Subcutaneous abdominal adipose tissue (tissue), 5 donors: ENCODE measurements around the gene RAB14.

Source experiments
- H3K27ac ChIP-seq: one replicate; pipeline ENCODE4 v1.7.0; 2013; ENCODE audit warnings: low read depth, mild to moderate bottlenecking, inconsistent platforms, low read length, moderate library complexity
- H3K27me3 ChIP-seq, 5 donors: one replicate each; pipeline ENCODE4 v1.7.0; 2013; ENCODE audit warnings: low read length in 5 of 5, inconsistent platforms in 1 of 5; ENCODE audit not compliant: control insufficient read depth in 5 of 5, insufficient read depth in 4 of 5
- H3K36me3 ChIP-seq, 5 donors: one replicate each; pipeline ENCODE4 v1.7.0; 2013; ENCODE audit warnings: low read length in 5 of 5; ENCODE audit not compliant: control insufficient read depth in 5 of 5, insufficient read depth in 5 of 5
- H3K4me1 ChIP-seq, 5 donors: one replicate each; pipeline ENCODE4 v1.7.0; 2013; ENCODE audit warnings: low read length in 5 of 5, mild to moderate bottlenecking in 3 of 5, moderate library complexity in 1 of 5; ENCODE audit not compliant: control insufficient read depth in 5 of 5, insufficient read depth in 5 of 5
- H3K4me3 ChIP-seq, 5 donors: one replicate each; pipeline ENCODE4 v1.7.0; 2013; ENCODE audit warnings: low read length in 5 of 5, low read depth in 1 of 5
- H3K9ac ChIP-seq, 5 donors: one replicate each; pipeline ENCODE4 v1.7.0; 2013; ENCODE audit warnings: low read length in 5 of 5, mild to moderate bottlenecking in 4 of 5, moderate library complexity in 3 of 5
- H3K9me3 ChIP-seq, 5 donors: one replicate each; pipeline ENCODE4 v1.7.0; 2013; ENCODE audit warnings: low read length in 5 of 5; ENCODE audit not compliant: control insufficient read depth in 5 of 5
- donor health status: healthy.
- donor health status: healthy.
- donor health status: healthy.
- donor health status: healthy.
- donor health status: healthy.

RAB14 gene

GRCh38 chr9:121206516-121207370 lies 5.1 kb upstream of the RAB14 start:
- H3K27me3 ChIP-seq: no peaks in the 10 kb centered on the region
- H3K9ac ChIP-seq: no peak overlapping the region
- peaks cover 0 to 5% (median 0%) of the 10 kb centered on the region in 5 donors for H3K36me3 ChIP-seq
- H3K4me3 ChIP-seq: no peak overlapping the region
- H3K4me1 ChIP-seq: peaks cover 0 to 7% (median 6%) of the 10 kb centered on the region in 5 donors
- no peaks in the 10 kb centered on the region for H3K9me3 ChIP-seq
- no peak overlapping the region for H3K27ac ChIP-seq

- Histone ChIP-seq H3K27me3 (no peaks in the 10 kb centered on the region), H3K9ac (no peak overlapping the region), H3K36me3 (no peaks in the 10 kb centered on the region), H3K4me1 (peaks cover 0 to 20% (median 19%) of the 10 kb centered on the region in 5 donors), H3K4me3 (no peak overlapping the region), H3K9me3 (no peaks in the 10 kb centered on the region), H3K27ac (no peak overlapping the region)
These were observed 2.9 kb upstream of the RAB14 start for GRCh38 chr9:121204611-121205010.

- H3K9me3 ChIP-seq: no peaks in the 10 kb centered on the region
- H3K27me3 ChIP-seq: no peaks in the 10 kb centered on the region
- no peaks in the 10 kb centered on the region for H3K36me3 ChIP-seq
- no peak overlapping the region for H3K4me3 ChIP-seq
- no peak overlapping the region for H3K9ac ChIP-seq
- H3K27ac ChIP-seq: no peak overlapping the region
- H3K4me1 ChIP-seq: peaks cover 0 to 25% (median 24%) of the 10 kb centered on the region in 5 donors
These were observed 2.5 kb upstream of the RAB14 start for GRCh38 chr9:121204121-121204520.

- peaks cover 0 to 54% (median 52%) of the 10 kb centered on the region in 5 donors for H3K4me1 ChIP-seq
- H3K4me3 ChIP-seq: peak overlapping the region; percentile 83 to 95 (median 86)
These were observed 478 bp downstream of the RAB14 start for GRCh38 chr9:121201045-121201737.

GRCh38 chr9:121200356-121200755 lies 1.3 kb downstream of the RAB14 start:
- Histone ChIP-seq H3K27ac (peak overlapping the region; percentile 82), H3K4me1 (peaks cover 0 to 62% (median 59%) of the 10 kb centered on the region in 5 donors), H3K36me3 (no peaks in the 10 kb centered on the region), H3K27me3 (no peaks in the 10 kb centered on the region), H3K4me3 (peak overlapping the region; percentile 83 to 95 (median 86)), H3K9me3 (no peaks in the 10 kb centered on the region), H3K9ac (peak overlapping the region in 4 of 5 donors; percentile 81 to 93 (median 86))

More at GRCh38 chr9:121201045-121201737, 478 bp downstream of the RAB14 start:
- Histone ChIP-seq H3K9ac (peak overlapping the region in 4 of 5 donors; percentile 81 to 93 (median 86)), H3K27me3 (no peaks in the 10 kb centered on the region), H3K27ac (peak overlapping the region; percentile 82), H3K9me3 (no peaks in the 10 kb centered on the region), H3K36me3 (no peaks in the 10 kb centered on the region)

GRCh38 chr9:121199921-121200320 lies 1.7 kb downstream of the RAB14 start:
- no peaks in the 10 kb centered on the region for H3K9me3 ChIP-seq
- peak overlapping the region; percentile 28 to 93 (median 84) for H3K9ac ChIP-seq
- H3K27ac ChIP-seq: peak overlapping the region; percentile 82
- peak overlapping the region; percentile 83 to 95 (median 86) for H3K4me3 ChIP-seq
- no peaks in the 10 kb centered on the region for H3K27me3 ChIP-seq
- no peaks in the 10 kb centered on the region for H3K36me3 ChIP-seq
- H3K4me1 ChIP-seq: peaks cover 0 to 66% (median 59%) of the 10 kb centered on the region in 5 donors

- Histone ChIP-seq H3K4me3 (peak overlapping the region in 1 of 5 donors; percentile 30), H3K27ac (no peak overlapping the region), H3K9ac (peak overlapping the region in 3 of 5 donors; percentile 21 to 87 (median 39)), H3K9me3 (no peaks in the 10 kb centered on the region), H3K27me3 (no peaks in the 10 kb centered on the region), H3K4me1 (peaks cover 0 to 73% (median 63%) of the 10 kb centered on the region in 5 donors), H3K36me3 (no peaks in the 10 kb centered on the region)
These were observed 3.1 kb downstream of the RAB14 start for GRCh38 chr9:121198512-121199042.

GRCh38 chr9:121197132-121197531 lies 4.5 kb downstream of the RAB14 start:
- Histone ChIP-seq H3K9me3 (no peaks in the 10 kb centered on the region), H3K27ac (no peak overlapping the region), H3K4me1 (peaks cover 0 to 81% (median 66%) of the 10 kb centered on the region in 5 donors)

GRCh38 chr9:121196389-121196788 lies 5.3 kb downstream of the RAB14 start:
- no peaks in the 10 kb centered on the region for H3K36me3 ChIP-seq
- H3K9me3 ChIP-seq: no peaks in the 10 kb centered on the region
- H3K4me3 ChIP-seq: no peak overlapping the region
- H3K9ac ChIP-seq: no peak overlapping the region
- no peaks in the 10 kb centered on the region for H3K27me3 ChIP-seq
- no peak overlapping the region for H3K27ac ChIP-seq
- H3K4me1 ChIP-seq: peaks cover 0 to 84% (median 65%) of the 10 kb centered on the region in 5 donors

More at GRCh38 chr9:121197132-121197531, 4.5 kb downstream of the RAB14 start:
- H3K4me3 ChIP-seq: no peak overlapping the region
- H3K27me3 ChIP-seq: no peaks in the 10 kb centered on the region
- H3K36me3 ChIP-seq: no peaks in the 10 kb centered on the region
- no peak overlapping the region for H3K9ac ChIP-seq
